ENCODE results near the gene RASD1.

The RASD1 gene

GRCh38 chr17:17509601-17510425, 13.6 kb upstream of the RASD1 start:
- no peak overlapping the region for H3K4me3 Mint-ChIP-seq
- H3K4me1 Mint-ChIP-seq (ENCODE audit: low read depth): no peaks in the 10 kb centered on the region
- H3K27ac Mint-ChIP-seq: no peak overlapping the region
- no peaks in the 10 kb centered on the region for H3K27me3 Mint-ChIP-seq (ENCODE audit: low read depth)
- H3K36me3 Mint-ChIP-seq (ENCODE audit: low read depth): no peaks in the 10 kb centered on the region
- DNase-seq (ENCODE audit: low spot score): no peak
- no peaks in the 10 kb centered on the region for H3K9me3 Mint-ChIP-seq

GRCh38 chr17:17508646-17509591, 12.7 kb upstream of the RASD1 start:
- Mint-ChIP-seq H3K27ac (no peak overlapping the region), H3K4me3 (no peak overlapping the region), H3K36me3 (ENCODE audit: low read depth) (no peaks in the 10 kb centered on the region), H3K4me1 (ENCODE audit: low read depth) (no peaks in the 10 kb centered on the region), H3K9me3 (no peaks in the 10 kb centered on the region), H3K27me3 (ENCODE audit: low read depth) (no peaks in the 10 kb centered on the region)
- no peak for DNase-seq (ENCODE audit: low spot score)

- H3K4me3 Mint-ChIP-seq: no peak overlapping the region
- H3K4me1 Mint-ChIP-seq (ENCODE audit: low read depth): no peaks in the 10 kb centered on the region
- DNase-seq (ENCODE audit: low spot score): no peak
- no peaks in the 10 kb centered on the region for H3K27me3 Mint-ChIP-seq (ENCODE audit: low read depth)
- H3K9me3 Mint-ChIP-seq: no peaks in the 10 kb centered on the region
- H3K36me3 Mint-ChIP-seq (ENCODE audit: low read depth): no peaks in the 10 kb centered on the region
- H3K27ac Mint-ChIP-seq: no peak overlapping the region
Measured at GRCh38 chr17:17508019-17508535, 11.9 kb upstream of the RASD1 start.

- no peaks in the 10 kb centered on the region for H3K27me3 Mint-ChIP-seq (ENCODE audit: low read depth)
- no peaks in the 10 kb centered on the region for H3K36me3 Mint-ChIP-seq (ENCODE audit: low read depth)
- no peaks in the 10 kb centered on the region for H3K9me3 Mint-ChIP-seq
- no peaks in the 10 kb centered on the region for H3K4me1 Mint-ChIP-seq (ENCODE audit: low read depth)
- H3K27ac Mint-ChIP-seq: no peak overlapping the region
- H3K4me3 Mint-ChIP-seq: no peak overlapping the region
- no peak for DNase-seq (ENCODE audit: low spot score)
Measured at GRCh38 chr17:17507465-17508011, 11.3 kb upstream of the RASD1 start.

GRCh38 chr17:17506893-17507464, 10.8 kb upstream of the RASD1 start:
- Mint-ChIP-seq H3K36me3 (ENCODE audit: low read depth) (no peaks in the 10 kb centered on the region), H3K27me3 (ENCODE audit: low read depth) (no peaks in the 10 kb centered on the region), H3K4me3 (no peak overlapping the region), H3K9me3 (no peaks in the 10 kb centered on the region), H3K27ac (no peak overlapping the region), H3K4me1 (ENCODE audit: low read depth) (no peaks in the 10 kb centered on the region)
- no peak for DNase-seq (ENCODE audit: low spot score)

- Mint-ChIP-seq H3K36me3 (ENCODE audit: low read depth) (no peaks in the 10 kb centered on the region), H3K27me3 (ENCODE audit: low read depth) (no peaks in the 10 kb centered on the region), H3K4me1 (ENCODE audit: low read depth) (no peaks in the 10 kb centered on the region), H3K27ac (no peak overlapping the region), H3K4me3 (no peak overlapping the region), H3K9me3 (no peaks in the 10 kb centered on the region)
- no peak for DNase-seq (ENCODE audit: low spot score)
Measured at GRCh38 chr17:17506181-17506741, 10.1 kb upstream of the RASD1 start.

GRCh38 chr17:17505610-17506171, 9.5 kb upstream of the RASD1 start:
- Mint-ChIP-seq H3K27ac (no peak overlapping the region), H3K27me3 (ENCODE audit: low read depth) (no peaks in the 10 kb centered on the region), H3K4me1 (ENCODE audit: low read depth) (no peaks in the 10 kb centered on the region), H3K9me3 (no peaks in the 10 kb centered on the region), H3K4me3 (no peak overlapping the region), H3K36me3 (ENCODE audit: low read depth) (no peaks in the 10 kb centered on the region)
- no peak for DNase-seq (ENCODE audit: low spot score)

- Mint-ChIP-seq H3K27ac (no peak overlapping the region), H3K9me3 (no peaks in the 10 kb centered on the region), H3K4me1 (ENCODE audit: low read depth) (no peaks in the 10 kb centered on the region), H3K27me3 (ENCODE audit: low read depth) (no peaks in the 10 kb centered on the region), H3K4me3 (no peak overlapping the region), H3K36me3 (ENCODE audit: low read depth) (no peaks in the 10 kb centered on the region)
- DNase-seq (ENCODE audit: low spot score): no peak
Measured at GRCh38 chr17:17505151-17505550, 9.0 kb upstream of the RASD1 start.

GRCh38 chr17:17504341-17505140, 8.3 kb upstream of the RASD1 start:
- H3K27ac Mint-ChIP-seq: no peak overlapping the region
- H3K9me3 Mint-ChIP-seq: no peaks in the 10 kb centered on the region
- H3K36me3 Mint-ChIP-seq (ENCODE audit: low read depth): no peaks in the 10 kb centered on the region
- DNase-seq (ENCODE audit: low spot score): no peak
- H3K4me1 Mint-ChIP-seq (ENCODE audit: low read depth): no peaks in the 10 kb centered on the region
- H3K27me3 Mint-ChIP-seq (ENCODE audit: low read depth): no peaks in the 10 kb centered on the region
- H3K4me3 Mint-ChIP-seq: no peak overlapping the region

- Mint-ChIP-seq H3K27ac (no peak overlapping the region), H3K27me3 (ENCODE audit: low read depth) (no peaks in the 10 kb centered on the region), H3K9me3 (no peaks in the 10 kb centered on the region), H3K4me3 (no peak overlapping the region), H3K4me1 (ENCODE audit: low read depth) (no peaks in the 10 kb centered on the region), H3K36me3 (ENCODE audit: low read depth) (no peaks in the 10 kb centered on the region)
- DNase-seq (ENCODE audit: low spot score): no peak
Measured at GRCh38 chr17:17503566-17504130, 7.5 kb upstream of the RASD1 start.

GRCh38 chr17:17502741-17503565, 6.8 kb upstream of the RASD1 start:
- no peaks in the 10 kb centered on the region for H3K27me3 Mint-ChIP-seq (ENCODE audit: low read depth)
- H3K4me3 Mint-ChIP-seq: no peak overlapping the region
- H3K9me3 Mint-ChIP-seq: no peaks in the 10 kb centered on the region
- H3K36me3 Mint-ChIP-seq (ENCODE audit: low read depth): no peaks in the 10 kb centered on the region
- no peak for DNase-seq (ENCODE audit: low spot score)
- H3K4me1 Mint-ChIP-seq (ENCODE audit: low read depth): no peaks in the 10 kb centered on the region
- no peak overlapping the region for H3K27ac Mint-ChIP-seq

Data from T-helper 2 cell treated with Interferon-gamma antibody and Interleukin-4, amounts not matched to agents 5 μg/mL and 100 μg/mL, for 36 hours (primary cell).